Thyroid gland (tissue), 4 donors: Measurements from ENCODE around the gene SH2B2. TPM values are rescaled to one million over a fixed set of nuclear protein-coding genes. Genes with fewer than 3 reads are reported as not detected.

ENCODE experiments used
- DNase-seq, 2 donors: peaks; one replicate each; pipeline ENCODE4 v3.0.0-alpha.2; 2019
- H3K27ac ChIP-seq, 3 donors: fragments of 200-600 bp; sonication (generic); 1 replicate in 2 of 3; 2 replicates in 1 of 3; pipeline ENCODE4 v1.5.1; 2016 to 2019; ENCODE audit warnings: mild to moderate bottlenecking in 1 of 3, moderate library complexity in 1 of 3
- H3K27me3 ChIP-seq: fragments of 200-600 bp; sonication (generic); one replicate; pipeline ENCODE4 v1.5.1; 2019
- H3K36me3 ChIP-seq, 2 donors: fragments of 200-600 bp; sonication (generic); one replicate each; pipeline ENCODE4 v1.5.1; 2016 to 2019
- H3K4me1 ChIP-seq, 2 donors: fragments of 200-600 bp; sonication (generic); one replicate each; pipeline ENCODE4 v1.5.1; 2017 to 2019
- H3K4me3 ChIP-seq, 3 donors: fragments of 200-600 bp; sonication (generic); replicated peaks in 1 of 3; 1 replicate in 2 of 3; 2 replicates in 1 of 3; pipeline ENCODE4 v1.5.1; 2016; ENCODE audit warnings: mild to moderate bottlenecking in 1 of 3
- H3K9me3 ChIP-seq: fragments of 200-600 bp; sonication (generic); one replicate; pipeline ENCODE4 v1.5.1; 2017
- POLR2A ChIP-seq, 2 donors: fragments of 450-650 bp; IDR thresholded peaks; one replicate each; pipeline ENCODE4 v1.6.1; 2017; ENCODE audit warnings: antibody characterized with exemption in 2 of 2, mild to moderate bottlenecking in 2 of 2, moderate library complexity in 1 of 2
- WGBS, 2 donors: methylation state at CpG; one replicate each; pipeline ENCODE4 v1.1.5; 2017; 5-methylcytosine and 5-hydroxymethylcytosine counted together
- intact Hi-C: fragments of 100-400 bp; cut with DNase I; formaldehyde crosslinking; loops from one replicate; pipeline ENCODE4 v1.15.1; 2023
- total RNA-seq, 4 donors: library from RNA; depleted of rRNA; stranded (reverse); fragments of >200 nt; gene quantifications; one replicate each; pipeline ENCODE4 v1.2.3, GENCODE V29; 2016
- TF ChIP-seq, protein P1 (sequence below), 6 experiments: fragments of 200-600 bp in 3 of 6; fragments of 450-650 bp in 3 of 6; sonication (generic) in 3 of 6; IDR thresholded peaks; one replicate each; pipeline ENCODE4 v1.5.1; 2016 to 2019; ENCODE audit warnings: antibody characterized with exemption in 6 of 6, mild to moderate bottlenecking in 2 of 6, inconsistent platforms in 1 of 6, moderate library complexity in 1 of 6

Gene SH2B2
- total RNA-seq, 4 donors from 2014 or later, result 7.7 to 19.3 (median 14.6) TPM

DNA sequence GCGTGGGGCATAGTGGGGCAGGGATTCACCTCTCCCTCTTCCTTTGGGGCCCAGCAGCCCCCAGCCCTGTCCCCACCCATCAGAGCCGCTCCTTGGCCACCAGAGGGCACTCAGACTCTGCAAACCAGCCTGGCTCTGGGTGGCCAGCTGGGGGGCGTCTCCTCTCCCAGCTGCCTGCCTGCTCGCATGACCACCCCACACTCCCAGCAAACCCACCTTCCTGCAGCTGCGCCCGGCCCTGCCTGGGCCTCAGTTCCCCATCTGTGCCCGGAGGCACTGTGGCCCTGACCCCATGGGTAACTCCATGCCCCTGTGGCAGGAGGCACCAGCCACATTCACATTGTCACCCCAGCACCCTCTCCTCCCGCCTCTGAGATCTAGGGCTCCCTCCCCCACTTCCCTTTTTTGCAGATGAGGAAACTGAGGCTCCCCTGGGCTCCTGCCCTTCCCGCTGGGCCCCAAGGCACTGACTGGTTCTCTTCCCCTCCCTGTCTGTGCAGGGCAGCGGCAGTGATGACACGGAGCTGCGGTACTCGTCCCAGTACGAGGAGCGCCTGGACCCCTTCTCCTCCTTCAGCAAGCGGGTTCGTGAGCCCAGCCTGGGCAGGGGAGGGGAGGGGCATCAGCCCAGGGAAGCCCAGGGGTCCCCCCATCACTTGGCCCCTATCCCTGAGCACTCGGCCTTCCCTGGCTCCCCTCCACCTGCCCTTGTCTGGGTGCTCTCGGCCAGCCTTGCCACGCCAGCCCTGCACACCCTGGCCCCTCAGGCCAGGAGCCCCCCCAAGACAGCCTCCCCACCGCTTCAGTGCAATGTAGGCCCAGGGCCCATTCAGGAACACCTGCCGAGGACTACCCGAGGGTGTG is 6.9 kb upstream of the SH2B2 start:
- no peak for TF ChIP-seq POLR2A (IDR thresholded peaks at IDR 0.05)
- TF ChIP-seq, protein P1, sequence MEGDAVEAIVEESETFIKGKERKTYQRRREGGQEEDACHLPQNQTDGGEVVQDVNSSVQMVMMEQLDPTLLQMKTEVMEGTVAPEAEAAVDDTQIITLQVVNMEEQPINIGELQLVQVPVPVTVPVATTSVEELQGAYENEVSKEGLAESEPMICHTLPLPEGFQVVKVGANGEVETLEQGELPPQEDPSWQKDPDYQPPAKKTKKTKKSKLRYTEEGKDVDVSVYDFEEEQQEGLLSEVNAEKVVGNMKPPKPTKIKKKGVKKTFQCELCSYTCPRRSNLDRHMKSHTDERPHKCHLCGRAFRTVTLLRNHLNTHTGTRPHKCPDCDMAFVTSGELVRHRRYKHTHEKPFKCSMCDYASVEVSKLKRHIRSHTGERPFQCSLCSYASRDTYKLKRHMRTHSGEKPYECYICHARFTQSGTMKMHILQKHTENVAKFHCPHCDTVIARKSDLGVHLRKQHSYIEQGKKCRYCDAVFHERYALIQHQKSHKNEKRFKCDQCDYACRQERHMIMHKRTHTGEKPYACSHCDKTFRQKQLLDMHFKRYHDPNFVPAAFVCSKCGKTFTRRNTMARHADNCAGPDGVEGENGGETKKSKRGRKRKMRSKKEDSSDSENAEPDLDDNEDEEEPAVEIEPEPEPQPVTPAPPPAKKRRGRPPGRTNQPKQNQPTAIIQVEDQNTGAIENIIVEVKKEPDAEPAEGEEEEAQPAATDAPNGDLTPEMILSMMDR (IDR thresholded peaks at IDR 0.05), result peak; percentile 49 to 88 (median 74)
- peak; percentile 37 to 52 for DNase-seq
- intact Hi-C loops, result loop anchor here (2.0 kb wide), 1 partner anchor 111 kb away; no protein-coding TSS in a partner anchor
- Histone ChIP-seq H3K27me3 (no peaks in the 10 kb centered on the region), H3K27ac (no peak overlapping the region), H3K9me3 (no peaks in the 10 kb centered on the region), H3K4me3 (no peak overlapping the region), H3K4me1 (peaks cover 0 to 5% of the 10 kb centered on the region in 2 donors), H3K36me3 (no peaks in the 10 kb centered on the region)
- 69 to 71% methylated on average over 10 to 17 of the region's 23 CpGs for WGBS, 2 donors

DNA sequence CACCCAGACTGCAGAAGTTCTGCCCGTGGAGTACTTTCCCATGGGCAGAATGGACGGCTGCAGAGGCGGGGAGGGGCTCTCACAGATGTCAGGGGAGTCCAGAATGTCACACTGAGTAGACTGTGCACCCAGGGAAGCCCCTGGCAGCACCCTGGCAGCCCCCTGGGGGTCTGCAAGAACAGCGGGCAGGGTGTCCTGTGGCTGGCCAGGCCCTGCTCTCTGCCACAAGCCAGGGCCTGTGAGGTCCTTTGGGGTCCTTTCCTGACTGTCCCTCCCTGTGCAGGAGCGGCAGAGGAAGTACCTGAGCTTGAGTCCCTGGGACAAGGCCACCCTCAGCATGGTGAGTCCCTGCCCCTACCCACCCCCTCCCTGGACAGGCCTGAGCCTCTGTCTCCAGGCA is 6.1 kb upstream of the SH2B2 start:
- Histone ChIP-seq H3K27ac (no peak overlapping the region), H3K9me3 (no peaks in the 10 kb centered on the region), H3K4me3 (no peak overlapping the region), H3K27me3 (no peaks in the 10 kb centered on the region), H3K36me3 (no peaks in the 10 kb centered on the region), H3K4me1 (peaks cover 0 to 6% of the 10 kb centered on the region in 2 donors)
- TF ChIP-seq, protein P1 (IDR thresholded peaks at IDR 0.05), result no peak
- TF ChIP-seq POLR2A (IDR thresholded peaks at IDR 0.05), result no peak
- intact Hi-C loops, result no loop called here
- 95 to 100% methylated on average over 1 to 4 of the region's 5 CpGs for WGBS, 2 donors
- DNase-seq, result no peak

DNA sequence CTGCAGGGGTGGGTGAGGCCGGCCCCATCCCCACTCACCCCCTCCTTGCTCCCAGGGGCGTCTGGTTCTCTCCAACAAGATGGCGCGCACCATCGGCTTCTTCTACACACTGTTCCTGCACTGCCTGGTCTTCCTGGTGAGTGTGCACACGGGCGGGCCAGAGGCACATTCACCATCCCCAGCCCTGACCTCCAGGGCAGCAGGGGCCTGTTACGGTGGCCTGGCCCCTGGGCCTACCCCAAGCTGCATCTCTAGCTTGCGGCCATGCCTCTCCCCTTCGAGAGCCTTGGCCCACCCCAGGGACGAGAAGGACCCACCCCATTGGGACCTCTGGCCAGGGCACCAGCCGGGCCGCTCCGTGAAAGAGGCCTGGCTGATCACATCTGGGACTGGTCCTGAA is 4.9 kb upstream of the SH2B2 start:
- intact Hi-C loops, result no loop called here
- Histone ChIP-seq H3K9me3 (no peaks in the 10 kb centered on the region), H3K27ac (no peak overlapping the region), H3K27me3 (no peaks in the 10 kb centered on the region), H3K4me3 (no peak overlapping the region), H3K4me1 (peaks cover 8 to 13% of the 10 kb centered on the region in 2 donors), H3K36me3 (no peaks in the 10 kb centered on the region)
- no peak for DNase-seq
- 93 to 94% methylated on average over 14 of the region's 14 CpGs for WGBS, 2 donors
- TF ChIP-seq, protein P1 (IDR thresholded peaks at IDR 0.05), result no peak
- no peak for TF ChIP-seq POLR2A (IDR thresholded peaks at IDR 0.05)

DNA sequence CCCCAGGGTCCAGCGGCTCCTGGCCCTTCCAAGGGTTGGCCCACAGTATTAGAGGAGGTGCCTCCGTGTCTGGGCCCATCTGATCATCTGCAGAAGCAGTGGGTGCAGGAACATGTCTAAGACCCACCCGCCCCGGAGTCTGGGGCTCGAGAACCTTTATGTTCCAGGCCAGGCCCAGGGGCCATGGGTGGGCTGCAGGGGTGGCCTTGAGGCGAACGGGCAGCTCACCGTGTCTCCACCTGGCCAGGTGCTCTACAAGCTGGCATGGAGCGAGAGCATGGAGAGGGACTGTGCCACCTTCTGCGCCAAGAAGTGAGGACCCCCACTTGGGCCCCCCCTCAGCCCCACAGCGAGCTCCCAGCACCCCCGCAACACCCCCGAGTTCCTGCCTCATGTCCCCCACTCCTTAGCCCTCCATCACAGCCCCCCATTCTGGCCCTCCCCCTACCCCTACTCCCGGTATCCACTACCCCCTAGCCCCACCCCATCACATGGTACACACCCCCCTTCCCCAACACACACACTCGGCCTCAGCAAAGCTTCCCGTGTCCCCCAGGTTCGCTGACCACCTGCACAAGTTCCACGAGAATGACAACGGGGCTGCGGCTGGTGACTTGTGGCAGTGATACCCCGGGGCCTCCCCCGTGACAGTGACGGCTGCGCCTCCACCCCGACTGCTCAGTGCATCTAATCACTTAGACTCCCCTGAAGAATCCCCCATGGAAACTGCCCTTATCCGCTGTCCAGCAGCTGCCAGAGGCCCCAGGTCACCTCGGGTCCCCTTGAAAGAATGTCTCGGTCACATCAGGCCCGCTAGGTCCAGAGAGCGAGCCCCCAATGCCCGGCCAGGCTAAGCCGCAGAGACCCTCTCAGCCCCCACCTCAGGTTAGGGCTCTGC is 4.0 kb upstream of the SH2B2 start:
- WGBS, 2 donors, result 90 to 91% methylated on average over 31 to 32 of the region's 32 CpGs
- TF ChIP-seq, protein P1 (IDR thresholded peaks at IDR 0.05), result no peak
- no peak for TF ChIP-seq POLR2A (IDR thresholded peaks at IDR 0.05)
- H3K36me3 ChIP-seq, result no peaks in the 10 kb centered on the region
- peaks cover 9 to 14% of the 10 kb centered on the region in 2 donors for H3K4me1 ChIP-seq
- no peaks in the 10 kb centered on the region for H3K9me3 ChIP-seq
- intact Hi-C loops, result no loop called here
- no peak for DNase-seq
- H3K4me3 ChIP-seq, result no peak overlapping the region
- no peaks in the 10 kb centered on the region for H3K27me3 ChIP-seq
- H3K27ac ChIP-seq, result no peak overlapping the region
